Right hindlimb (tissue), 1 donor: Measurements from ENCODE around the gene EDEM1.
A peak's percentile ranks its signal among the peaks of the same experiment; 100 is the strongest.
"Not testable (repeated sequence)": the region's sequence is repeated elsewhere in the genome, so short reads cannot be mapped to it uniquely, and the experiment has no call there.

Experiments used
- DNase-seq: peaks from one replicate; pipeline ENCODE4 v3.0.0-alpha.2; 2018

Gene EDEM1

GRCh38 chr3:5179036-5179435 is 8.5 kb upstream of the EDEM1 start:
- DNase-seq = not testable (repeated sequence)

GRCh38 chr3:5181469-5182141 is 5.9 kb upstream of the EDEM1 start:
- DNase-seq = no peak

GRCh38 chr3:5183714-5184113 is 3.8 kb upstream of the EDEM1 start:
- not testable (repeated sequence) for DNase-seq

- no peak for DNase-seq
These were observed 3.0 kb upstream of the EDEM1 start for GRCh38 chr3:5184499-5184898.

- DNase-seq = no peak
These were observed 2.3 kb upstream of the EDEM1 start for GRCh38 chr3:5185093-5185673.

- no peak for DNase-seq
These were observed 1.2 kb upstream of the EDEM1 start for GRCh38 chr3:5186089-5186857.

- DNase-seq = no peak
These were observed 700 bp upstream of the EDEM1 start for GRCh38 chr3:5186858-5187155.

GRCh38 chr3:5187920-5188418 is 462 bp downstream of the EDEM1 start:
- peak; percentile 56 for DNase-seq

GRCh38 chr3:5188419-5189221 is 1.1 kb downstream of the EDEM1 start:
- peak; percentile 32 for DNase-seq

- DNase-seq = no peak
These were observed 2.8 kb downstream of the EDEM1 start for GRCh38 chr3:5190147-5190791.

GRCh38 chr3:5191555-5192304 is 4.2 kb downstream of the EDEM1 start:
- no peak for DNase-seq

GRCh38 chr3:5192571-5193365 is 5.3 kb downstream of the EDEM1 start:
- DNase-seq = no peak

- DNase-seq = no peak
These were observed 6.8 kb downstream of the EDEM1 start for GRCh38 chr3:5194341-5194740.

GRCh38 chr3:5194801-5195509 is 7.4 kb downstream of the EDEM1 start:
- DNase-seq = no peak

- no peak for DNase-seq
These were observed 8.1 kb downstream of the EDEM1 start for GRCh38 chr3:5195605-5196004.

GRCh38 chr3:5197022-5197421 is 9.5 kb downstream of the EDEM1 start:
- DNase-seq = no peak

GRCh38 chr3:5197470-5198312 is 10.2 kb downstream of the EDEM1 start:
- DNase-seq = no peak

- DNase-seq = no peak
These were observed 10.8 kb downstream of the EDEM1 start for GRCh38 chr3:5198313-5198677.

GRCh38 chr3:5198986-5199731 is 11.7 kb downstream of the EDEM1 start:
- no peak for DNase-seq
